Psoas muscle (tissue), 8 donors: Measurements from ENCODE around the gene FYN. TPM values are rescaled to one million over a fixed set of nuclear protein-coding genes. Genes with fewer than 3 reads are reported as not detected.

Source experiments
- ATAC-seq, 4 donors: fragments of 200-7000 bp; cut with Tn5 transposase; one replicate each; pipeline ENCODE4 v1.9.1; 2020; ENCODE audit warnings: moderate library complexity in 3 of 4, mild to moderate bottlenecking in 2 of 4
- DNase-seq, 2 donors: peaks; one replicate each; pipeline ENCODE4 v3.0.0-alpha.2; 2020
- H3K27ac ChIP-seq: fragments of 200-600 bp; one replicate; pipeline ENCODE4 v1.8.0; 2022
- H3K27me3 ChIP-seq, 3 donors: fragments of 200-600 bp in 1 of 3; one replicate each; pipeline versions ENCODE4 v1.6.1 to v1.8.0; 2013 to 2022; ENCODE audit warnings: low read length in 2 of 3, mild to moderate bottlenecking in 2 of 3, moderate library complexity in 1 of 3; ENCODE audit not compliant: insufficient read depth in 3 of 3
- H3K36me3 ChIP-seq, 2 donors: fragments of 200-600 bp in 1 of 2; one replicate each; pipeline versions ENCODE4 v1.6.1 to v1.8.0; 2013 to 2022; ENCODE audit warnings: low read depth in 1 of 2, mild to moderate bottlenecking in 1 of 2, moderate library complexity in 1 of 2; ENCODE audit not compliant: insufficient read depth in 1 of 2
- H3K4me1 ChIP-seq: fragments of 200-600 bp; one replicate; pipeline ENCODE4 v1.8.0; 2022
- H3K4me3 ChIP-seq: fragments of 200-600 bp; one replicate; pipeline ENCODE4 v1.8.0; 2022; ENCODE audit warnings: mild to moderate bottlenecking
- H3K9me3 ChIP-seq: fragments of 200-600 bp; one replicate; pipeline ENCODE4 v1.8.0; 2022
- CTCF ChIP-seq: fragments of 200-600 bp; IDR thresholded peaks from one replicate; pipeline ENCODE4 v1.8.0; 2022; ENCODE audit warnings: antibody characterized with exemption
- WGBS, 3 donors: extraction: QIAGEN DNeasy Blood & Tissue Kit; methylation state at CpG; one replicate each; pipeline versions ENCODE4 v1.1.6 to v1.1.7; 2013; 5-methylcytosine and 5-hydroxymethylcytosine counted together
- intact Hi-C, 2 donors: fragments of 100-400 bp; cut with DNase I; formaldehyde crosslinking; loops; one replicate each; pipeline versions ENCODE4 v1.11.0 to v1.14.2; 2022
- polyA plus RNA-seq, 3 donors: library from polyadenylated mRNA; stranded (reverse); fragments of 200-250 nt; gene quantifications; one replicate each; pipeline ENCODE4 v1.2.3, GENCODE V29; 2013
- total RNA-seq, 4 donors: library from RNA; stranded (reverse); fragmentation: NEBNext Ultra II Directional in 2 of 4; extraction: Animal tissue kit (Norgen Biotek cat#: 25700) in 2 of 4; gene quantifications; one replicate each; pipeline versions ENCODE4 v1.2.1 to v1.2.4, GENCODE V29; 2021 to 2023
- donor health status: healthy with polysubstance abuse.
- donor health status: DM: no; HTN: no; CAD: no; lungs with moderate emphysema.
- donor health status: Bipolar disorder and iron deficiency.
- donor health status: healthy.
- donor health status: DM: yes; HTN: yes; CAD: no.
- donor health status: DM: no; HTN: no; CAD: no.
- donor health status: DM: no; HTN: no; CAD: no.
- donor health status: DM: yes; HTN: yes; CAD: no.

FYN gene
- total and polyA plus RNA-seq, 7 donors, result 7.1 to 27.8 (median 12.3) TPM

- H3K4me3 ChIP-seq, result no peak overlapping the region
- H3K27ac ChIP-seq, result no peak overlapping the region
- TF ChIP-seq CTCF, result no peak
- WGBS, 3 donors, result 79 to 89% (median 86%) methylated on average over 12 of the region's 12 CpGs
- DNase-seq (no peak), ATAC-seq (no peak)
- intact Hi-C loops, result loop anchor here in 1 of 2 donors (5.0 to 10.0 kb wide), 2 partner anchors 124 to 146 kb away; no protein-coding TSS in a partner anchor
- H3K36me3 ChIP-seq, result no peaks in the 10 kb centered on the region
- H3K9me3 ChIP-seq, result no peaks in the 10 kb centered on the region
- no peaks in the 10 kb centered on the region for H3K27me3 ChIP-seq
- no peaks in the 10 kb centered on the region for H3K4me1 ChIP-seq
Observed at GRCh38 chr6:111720931-111721496, 152.2 kb downstream of the FYN start.

GRCh38 chr6:111718990-111719389 lies 154.3 kb downstream of the FYN start:
- H3K27me3 ChIP-seq, result no peaks in the 10 kb centered on the region
- ATAC-seq (no peak), DNase-seq (no peak)
- TF ChIP-seq CTCF, result no peak
- no peak overlapping the region for H3K27ac ChIP-seq
- no peak overlapping the region for H3K4me3 ChIP-seq
- no peaks in the 10 kb centered on the region for H3K36me3 ChIP-seq
- H3K9me3 ChIP-seq, result no peaks in the 10 kb centered on the region
- WGBS, 3 donors, result 76 to 82% (median 77%) methylated on average over 3 of the region's 3 CpGs
- H3K4me1 ChIP-seq, result no peaks in the 10 kb centered on the region
- intact Hi-C loops, result no loop called here

GRCh38 chr6:111718326-111718725 lies 154.9 kb downstream of the FYN start:
- no peak overlapping the region for H3K4me3 ChIP-seq
- no peak for DNase-seq
- H3K4me1 ChIP-seq, result no peaks in the 10 kb centered on the region
- H3K27ac ChIP-seq, result no peak overlapping the region
- intact Hi-C loops, result no loop called here
- 71 to 80% (median 78%) methylated on average over 3 of the region's 3 CpGs for WGBS, 3 donors
- no peaks in the 10 kb centered on the region for H3K27me3 ChIP-seq
- ATAC-seq, result no peak
- no peaks in the 10 kb centered on the region for H3K9me3 ChIP-seq
- TF ChIP-seq CTCF, result no peak
- H3K36me3 ChIP-seq, result no peaks in the 10 kb centered on the region

- intact Hi-C loops, result no loop called here
- H3K4me1 ChIP-seq, result peaks cover 3% of the 10 kb centered on the region
- no peak overlapping the region for H3K4me3 ChIP-seq
- no peaks in the 10 kb centered on the region for H3K9me3 ChIP-seq
- ATAC-seq (no peak), DNase-seq (no peak)
- 93 to 94% (median 93%) methylated on average over 4 of the region's 4 CpGs for WGBS, 3 donors
- no peaks in the 10 kb centered on the region for H3K27me3 ChIP-seq
- H3K27ac ChIP-seq, result no peak overlapping the region
- no peaks in the 10 kb centered on the region for H3K36me3 ChIP-seq
- TF ChIP-seq CTCF, result no peak
Observed at GRCh38 chr6:111717621-111718020, 155.6 kb downstream of the FYN start.

GRCh38 chr6:111716325-111716724 lies 156.9 kb downstream of the FYN start:
- no peak for TF ChIP-seq CTCF
- no peak for ATAC-seq
- Histone ChIP-seq H3K36me3 (no peaks in the 10 kb centered on the region), H3K4me1 (peaks cover 15% of the 10 kb centered on the region), H3K27ac (no peak overlapping the region), H3K27me3 (no peaks in the 10 kb centered on the region), H3K4me3 (no peak overlapping the region), H3K9me3 (no peaks in the 10 kb centered on the region)
- 72 to 90% (median 75%) methylated on average over 3 of the region's 3 CpGs for WGBS, 3 donors
- DNase-seq, result no peak
- intact Hi-C loops, result no loop called here
